COLO829 (cell line): ENCODE data around the gene TADA3.

Experiments used
- DNase-seq: peaks from one replicate; pipeline ENCODE4 v3.0.0; 2012; ENCODE audit warnings: low spot score

The TADA3 gene

GRCh38 chr3:9809615-9810432, 17.6 kb upstream of the TADA3 start, which contains the start of gene TTLL3:
TSS of gene TTLL3 (plus strand) at chr3:9810262. CDS start at chr3:9810662, 400 bp downstream.
- DNase-seq = no peak

- no peak for DNase-seq
Observed at GRCh38 chr3:9809239-9809614, 17.0 kb upstream of the TADA3 start.

- no peak for DNase-seq
Observed at GRCh38 chr3:9808345-9809037, 16.2 kb upstream of the TADA3 start.

GRCh38 chr3:9807981-9808344, 15.7 kb upstream of the TADA3 start:
- DNase-seq = no peak

GRCh38 chr3:9806688-9807589, 14.7 kb upstream of the TADA3 start:
- no peak for DNase-seq

GRCh38 chr3:9806137-9806536, 13.9 kb upstream of the TADA3 start:
- no peak for DNase-seq

- DNase-seq = no peak
Observed at GRCh38 chr3:9804996-9805395, 12.7 kb upstream of the TADA3 start.

- DNase-seq = no peak
Observed at GRCh38 chr3:9803494-9803893, 11.2 kb upstream of the TADA3 start.

GRCh38 chr3:9800529-9800928, 8.3 kb upstream of the TADA3 start:
- DNase-seq = no peak

- DNase-seq = no peak
Observed at GRCh38 chr3:9797196-9797945, 5.1 kb upstream of the TADA3 start.

GRCh38 chr3:9795207-9795606, 2.9 kb upstream of the TADA3 start:
- DNase-seq = no peak

GRCh38 chr3:9794400-9794799, 2.1 kb upstream of the TADA3 start:
- no peak for DNase-seq

GRCh38 chr3:9793161-9793781, 998 bp upstream of the TADA3 start:
- DNase-seq = no peak

- no peak for DNase-seq
Observed at GRCh38 chr3:9791790-9792404, 376 bp downstream of the TADA3 start.

GRCh38 chr3:9791127-9791526, 1.1 kb downstream of the TADA3 start:
- DNase-seq = no peak

- no peak for DNase-seq
Observed at GRCh38 chr3:9787714-9788113, 4.6 kb downstream of the TADA3 start.

- no peak for DNase-seq
Observed at GRCh38 chr3:9786825-9787669, 5.2 kb downstream of the TADA3 start.

- no peak for DNase-seq
Observed at GRCh38 chr3:9786209-9786739, 6.0 kb downstream of the TADA3 start.

- no peak for DNase-seq
Observed at GRCh38 chr3:9785602-9786001, 6.7 kb downstream of the TADA3 start.

GRCh38 chr3:9784965-9785364, 7.3 kb downstream of the TADA3 start:
- DNase-seq = no peak
